ENCODE results near the gene LRP11. TPM values are rescaled to one million over a fixed set of nuclear protein-coding genes. Genes with fewer than 3 reads are reported as not detected.

LRP11 gene
- polyA plus RNA-seq, 1 donor from 2014 or later, result 57.0 TPM

- no peak for TF ChIP-seq TAF1 (IDR thresholded peaks at IDR 0.05; ENCODE audit: low read depth)
Observed at GRCh38 chr6:149884215-149884614, 20.1 kb upstream of the LRP11 start (continued).

- Histone ChIP-seq H3F3A (ENCODE audit: insufficient read depth, low read length, poor library complexity, severe bottlenecking) (no peaks in the 10 kb centered on the region), H3K9me2 (ENCODE audit: insufficient read depth, low read length) (no peaks in the 10 kb centered on the region), H3K27me3 (ENCODE audit: insufficient read depth, low read depth, low read length) (no peaks in the 10 kb centered on the region), H3K9me3 (ENCODE audit: low read length) (no peaks in the 10 kb centered on the region), H4K20me1 (ENCODE audit: insufficient read depth) (no peaks in the 10 kb centered on the region), H3K4me2 (ENCODE audit: low read length) (no peak overlapping the region), H3K36me3 (ENCODE audit: insufficient read depth, low read length) (no peaks in the 10 kb centered on the region), H3K4me3 (ENCODE audit: low read length) (no peak overlapping the region), H2AFZ (ENCODE audit: low read depth, low read length) (no peak overlapping the region), H3K9ac (ENCODE audit: low read length) (no peak overlapping the region), H3K79me2 (replicated peaks; ENCODE audit: insufficient read depth, low read length) (no peaks in the 10 kb centered on the region), H3K27ac (ENCODE audit: low read length) (no peak overlapping the region)
- TF ChIP-seq SMC3 (conservative IDR thresholded peaks at IDR 0.05; ENCODE audit: poor library complexity), result no peak
- TF ChIP-seq EZH2 (IDR thresholded peaks at IDR 0.05; ENCODE audit: borderline replicate concordance, insufficient read depth, low read length, poor library complexity, severe bottlenecking), result no peak
- TF ChIP-seq CTCF (IDR thresholded peaks at IDR 0.05; ENCODE audit: poor library complexity, severe bottlenecking), result no peak
- no peak for TF ChIP-seq REST (IDR thresholded peaks at IDR 0.05; ENCODE audit: borderline replicate concordance)
- TF ChIP-seq MXI1 (conservative IDR thresholded peaks at IDR 0.05; ENCODE audit: poor library complexity, severe bottlenecking), result no peak
- TF ChIP-seq RAD21 (conservative IDR thresholded peaks at IDR 0.05), result no peak
- TF ChIP-seq POLR2AphosphoS5 (IDR thresholded peaks at IDR 0.05), result no peak
- TF ChIP-seq EP300 (conservative IDR thresholded peaks at IDR 0.05; ENCODE audit: poor library complexity, severe bottlenecking), result no peak
- no peak for TF ChIP-seq TAF1 (IDR thresholded peaks at IDR 0.05; ENCODE audit: low read depth)
Observed at GRCh38 chr6:149881860-149882259, 17.7 kb upstream of the LRP11 start.

GRCh38 chr6:149881066-149881766 is 17.1 kb upstream of the LRP11 start:
- Histone ChIP-seq H3F3A (ENCODE audit: insufficient read depth, low read length, poor library complexity, severe bottlenecking) (no peaks in the 10 kb centered on the region), H3K4me3 (ENCODE audit: low read length) (no peak overlapping the region), H3K27ac (ENCODE audit: low read length) (no peak overlapping the region), H3K9me3 (ENCODE audit: low read length) (no peaks in the 10 kb centered on the region), H3K79me2 (replicated peaks; ENCODE audit: insufficient read depth, low read length) (no peaks in the 10 kb centered on the region), H3K9me2 (ENCODE audit: insufficient read depth, low read length) (no peaks in the 10 kb centered on the region), H2AFZ (ENCODE audit: low read depth, low read length) (no peak overlapping the region), H3K4me2 (ENCODE audit: low read length) (no peak overlapping the region), H3K36me3 (ENCODE audit: insufficient read depth, low read length) (no peaks in the 10 kb centered on the region), H3K9ac (ENCODE audit: low read length) (no peak overlapping the region), H4K20me1 (ENCODE audit: insufficient read depth) (no peaks in the 10 kb centered on the region), H3K27me3 (ENCODE audit: insufficient read depth, low read depth, low read length) (no peaks in the 10 kb centered on the region)
- TF ChIP-seq EP300 (conservative IDR thresholded peaks at IDR 0.05; ENCODE audit: poor library complexity, severe bottlenecking), result no peak
- no peak for TF ChIP-seq CTCF (IDR thresholded peaks at IDR 0.05; ENCODE audit: poor library complexity, severe bottlenecking)
- no peak for TF ChIP-seq TAF1 (IDR thresholded peaks at IDR 0.05; ENCODE audit: low read depth)
- no peak for TF ChIP-seq RAD21 (conservative IDR thresholded peaks at IDR 0.05)
- no peak for TF ChIP-seq MXI1 (conservative IDR thresholded peaks at IDR 0.05; ENCODE audit: poor library complexity, severe bottlenecking)
- TF ChIP-seq SMC3 (conservative IDR thresholded peaks at IDR 0.05; ENCODE audit: poor library complexity), result no peak
- TF ChIP-seq REST (IDR thresholded peaks at IDR 0.05; ENCODE audit: borderline replicate concordance), result no peak
- TF ChIP-seq EZH2 (IDR thresholded peaks at IDR 0.05; ENCODE audit: borderline replicate concordance, insufficient read depth, low read length, poor library complexity, severe bottlenecking), result no peak
- no peak for TF ChIP-seq POLR2AphosphoS5 (IDR thresholded peaks at IDR 0.05)

Measured in neural cell (in vitro differentiated cells).